AG04450 (cell line): ENCODE data around the gene ANKRD23. TPM values are rescaled to one million over a fixed set of nuclear protein-coding genes. Genes with fewer than 3 reads are reported as not detected.

Source experiments
- CTCF ChIA-PET: fragments of 300-600, 350-600 bp; formaldehyde crosslinking; extraction: SDS; loops from one replicate; lab custom pipeline; 2022; ENCODE audit warnings: antibody characterized with exemption, inconsistent platforms; lab: Charles Lee
- POLR2A ChIA-PET: fragments of 350-600 bp; formaldehyde crosslinking; extraction: SDS; loops from one replicate; lab custom pipeline; 2021; ENCODE audit warnings: antibody characterized with exemption, inconsistent platforms; lab: Yijun Ruan, JAX
- DNase-seq: peaks from one replicate; pipeline ENCODE4 v3.0.0-alpha.2; 2011; ENCODE audit warnings: low read depth, low spot score
- H3K27ac ChIP-seq: one replicate; pipeline ENCODE4 v1.5.1; 2012; ENCODE audit warnings: low read depth, low read length, control low read depth
- H3K27me3 ChIP-seq: one replicate; pipeline ENCODE4 v1.6.0; 2012; ENCODE audit warnings: low read length; ENCODE audit not compliant: control insufficient read depth, insufficient read depth
- H3K4me3 ChIP-seq: 2 replicates; pipeline ENCODE4 v1.5.1; 2011; ENCODE audit warnings: mild to moderate bottlenecking, low read depth, low read length, control low read depth
- H3K9me3 ChIP-seq: 2 replicates; pipeline ENCODE4 v1.5.1; 2012; ENCODE audit warnings: low read length; ENCODE audit not compliant: control insufficient read depth, insufficient read depth
- polyA plus RNA-seq: library from polyadenylated mRNA; depleted of rRNA; stranded (reverse); fragments of >200 nt; gene quantifications from 2 replicates; pipeline ENCODE4 v1.2.3, GENCODE V29; 2011
- TF ChIP-seq, protein P1 (sequence below): IDR thresholded peaks from 2 replicates; pipeline ENCODE4 v1.5.1; 2011; ENCODE audit warnings: low read depth, low read length, control low read depth, inconsistent platforms

Gene ANKRD23
- polyA plus RNA-seq, 1 experiment, result 0.81 TPM

DNA sequence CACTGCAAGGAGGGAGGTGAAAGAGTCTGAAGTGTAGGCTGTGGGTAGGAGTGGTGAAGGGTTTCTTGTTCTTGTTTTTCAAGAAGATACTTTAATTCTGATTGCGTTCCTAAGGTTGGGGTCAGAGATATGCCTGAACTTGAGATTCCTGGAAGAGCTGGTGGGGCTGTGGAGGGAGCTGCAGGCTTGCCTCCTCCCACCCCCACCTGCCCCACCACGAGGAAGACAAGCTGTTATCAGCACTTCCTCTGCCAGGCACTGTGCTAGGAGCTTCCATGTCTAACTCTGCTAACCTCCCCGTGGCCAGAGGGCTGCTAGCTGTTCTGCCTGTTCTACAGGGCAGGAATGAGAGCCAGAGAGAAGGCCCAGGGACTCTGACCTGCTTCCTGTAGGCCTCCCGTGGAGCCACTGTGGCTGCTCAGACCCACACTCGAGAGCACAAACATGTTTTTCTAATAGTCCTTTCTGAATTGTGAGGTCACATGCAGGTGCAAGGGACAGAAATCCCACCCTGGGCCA, 13.7 kb downstream of the ANKRD23 start:
- H3K9me3 ChIP-seq, result no peaks in the 10 kb centered on the region
- no peak overlapping the region for H3K27ac ChIP-seq
- POLR2A ChIA-PET, result no interaction called here
- DNase-seq, result no peak
- TF ChIP-seq, protein P1, sequence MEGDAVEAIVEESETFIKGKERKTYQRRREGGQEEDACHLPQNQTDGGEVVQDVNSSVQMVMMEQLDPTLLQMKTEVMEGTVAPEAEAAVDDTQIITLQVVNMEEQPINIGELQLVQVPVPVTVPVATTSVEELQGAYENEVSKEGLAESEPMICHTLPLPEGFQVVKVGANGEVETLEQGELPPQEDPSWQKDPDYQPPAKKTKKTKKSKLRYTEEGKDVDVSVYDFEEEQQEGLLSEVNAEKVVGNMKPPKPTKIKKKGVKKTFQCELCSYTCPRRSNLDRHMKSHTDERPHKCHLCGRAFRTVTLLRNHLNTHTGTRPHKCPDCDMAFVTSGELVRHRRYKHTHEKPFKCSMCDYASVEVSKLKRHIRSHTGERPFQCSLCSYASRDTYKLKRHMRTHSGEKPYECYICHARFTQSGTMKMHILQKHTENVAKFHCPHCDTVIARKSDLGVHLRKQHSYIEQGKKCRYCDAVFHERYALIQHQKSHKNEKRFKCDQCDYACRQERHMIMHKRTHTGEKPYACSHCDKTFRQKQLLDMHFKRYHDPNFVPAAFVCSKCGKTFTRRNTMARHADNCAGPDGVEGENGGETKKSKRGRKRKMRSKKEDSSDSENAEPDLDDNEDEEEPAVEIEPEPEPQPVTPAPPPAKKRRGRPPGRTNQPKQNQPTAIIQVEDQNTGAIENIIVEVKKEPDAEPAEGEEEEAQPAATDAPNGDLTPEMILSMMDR, result no peak
- CTCF ChIA-PET, result interaction anchor here (1.1 kb wide), 1 partner anchor 14 kb away, joined by 3 read pairs; the partner anchor contains the start of gene CNNM3
- no peak overlapping the region for H3K4me3 ChIP-seq
- H3K27me3 ChIP-seq, result no peaks in the 10 kb centered on the region

DNA sequence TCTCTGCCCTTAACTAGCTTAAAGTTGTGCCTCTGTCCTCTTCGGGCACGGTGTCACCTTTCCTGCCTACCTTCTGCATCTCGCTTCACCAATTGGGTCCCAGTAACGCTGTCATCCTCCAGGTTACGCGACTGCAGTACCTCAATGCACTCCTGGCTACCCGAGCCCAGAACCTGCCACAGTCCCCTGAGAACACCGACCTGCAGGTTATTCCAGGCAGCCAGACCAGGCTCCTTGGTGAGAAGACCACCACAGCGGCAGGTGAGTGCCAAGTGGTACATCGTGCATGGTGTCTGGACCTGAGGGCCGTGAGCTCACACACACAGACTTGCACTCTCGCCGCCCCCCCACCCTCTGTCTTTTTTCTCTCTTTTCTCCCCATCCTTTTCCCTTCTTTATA, 14.9 kb downstream of the ANKRD23 start:
- ChIA-PET CTCF (interaction anchor here (0.7 kb wide), 1 partner anchor 29 kb away, joined by 3 read pairs; the partner anchor contains the start of gene ANKRD39), POLR2A (no interaction called here)
- Histone ChIP-seq H3K9me3 (no peaks in the 10 kb centered on the region), H3K4me3 (no peak overlapping the region), H3K27me3 (no peaks in the 10 kb centered on the region), H3K27ac (no peak overlapping the region)
- no peak for DNase-seq
- TF ChIP-seq, protein P1, result no peak

DNA sequence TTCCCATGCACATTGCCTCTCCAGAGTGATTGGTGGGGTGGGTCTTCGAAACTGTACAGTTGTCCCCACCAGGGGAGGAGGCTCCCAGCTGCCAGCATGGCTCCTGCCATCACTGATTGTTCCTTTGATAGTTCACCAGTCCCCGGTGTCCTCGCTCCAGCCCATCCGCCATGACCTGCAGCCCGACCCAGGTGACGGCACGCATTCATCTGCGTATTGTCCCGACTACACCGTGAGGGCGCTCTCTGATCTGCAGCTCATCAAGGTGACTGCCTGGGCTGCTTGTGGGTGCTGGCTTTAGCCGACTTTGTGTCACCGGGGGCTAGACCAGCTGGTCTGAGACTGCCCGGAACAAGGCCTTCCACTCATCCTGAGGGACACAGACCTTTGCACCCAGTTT, 15.4 kb downstream of the ANKRD23 start:
- ChIA-PET POLR2A (no interaction called here), CTCF (interaction anchor here (0.7 kb wide), 1 partner anchor 29 kb away, joined by 3 read pairs; the partner anchor contains the start of gene ANKRD39)
- H3K27ac ChIP-seq, result no peak overlapping the region
- no peaks in the 10 kb centered on the region for H3K9me3 ChIP-seq
- no peak overlapping the region for H3K4me3 ChIP-seq
- no peaks in the 10 kb centered on the region for H3K27me3 ChIP-seq
- DNase-seq, result no peak
- TF ChIP-seq, protein P1, result no peak

DNA sequence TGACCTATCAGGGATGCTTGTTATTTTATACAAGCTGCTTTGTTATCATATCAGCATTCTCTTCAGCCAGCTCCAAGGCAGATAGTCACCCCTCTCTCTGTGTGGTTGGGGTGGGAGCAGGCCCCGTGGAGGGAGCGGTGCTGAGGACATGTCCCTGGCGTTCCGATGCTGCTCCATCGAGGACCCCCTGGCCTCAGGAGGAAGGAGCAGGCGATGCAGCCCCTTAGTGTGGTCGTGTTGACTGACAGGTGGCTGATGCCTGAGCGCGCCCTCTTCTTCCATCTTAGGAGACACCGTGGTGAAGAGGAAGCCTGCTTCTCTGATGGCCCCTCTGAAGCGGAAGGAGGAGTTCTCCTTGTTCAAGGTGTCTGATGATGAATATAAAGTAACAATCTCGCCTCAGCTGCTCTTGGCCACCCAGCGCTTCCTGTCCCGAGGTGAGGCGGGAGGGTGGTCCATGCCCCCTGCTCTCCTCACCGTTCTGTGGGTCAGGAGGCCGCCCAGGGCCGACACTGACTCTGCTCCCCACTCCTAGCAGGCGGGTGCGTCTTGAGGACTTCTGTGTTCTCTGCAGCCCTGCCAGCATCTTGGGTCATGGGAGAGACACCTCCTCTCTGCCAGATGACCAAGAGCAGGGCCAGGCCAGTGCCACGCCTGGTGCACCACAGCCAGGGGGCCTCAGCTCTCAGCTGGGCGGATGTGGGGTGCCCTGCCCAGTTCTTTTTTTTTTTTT, 17.1 kb downstream of the ANKRD23 start:
- ChIA-PET POLR2A (no interaction called here), CTCF (interaction anchor here (0.6 to 0.7 kb wide), 2 partner anchors 24 to 63 kb away, joined by 3 read pairs; no protein-coding TSS in a partner anchor)

More for the DNA sequence above, 17.1 kb downstream of the ANKRD23 start:
- Histone ChIP-seq H3K27ac (no peak overlapping the region), H3K9me3 (no peaks in the 10 kb centered on the region), H3K27me3 (no peaks in the 10 kb centered on the region), H3K4me3 (no peak overlapping the region)
- TF ChIP-seq, protein P1, result no peak
- DNase-seq, result no peak
